Measurements from ENCODE around the gene ZNF683. TPM values are rescaled to one million over a fixed set of nuclear protein-coding genes. Genes with fewer than 3 reads are reported as not detected.

The ZNF683 gene
- not detected in 5 replicates for total RNA-seq (2022; extraction: Qiagen RNA extraction)

GRCh38 chr1:26372611-26373010 lies at the start of gene ZNF683:
Gene ZNF683 (minus strand): TSS chr1:26372750. CDS start chr1:26368571, 4,179 bp downstream.

GRCh38 chr1:26410706-26411623 lies 38.4 kb upstream of the ZNF683 start, which contains the start of gene LIN28A:
Gene LIN28A (plus strand): TSS chr1:26410817. CDS start chr1:26410892, 75 bp downstream.

GRCh38 chr1:26353976-26354820 lies 18.4 kb downstream of the ZNF683 start, which contains the start of gene CRYBG2:
Gene CRYBG2 (minus strand): TSS chr1:26354130. CDS start chr1:26346657, 7,473 bp downstream.

GRCh38 chr1:26317612-26318337 lies 54.8 kb downstream of the ZNF683 start, which contains the start of gene CD52:
Gene CD52 (plus strand): TSS chr1:26317958. CDS start chr1:26318018, 60 bp downstream.

Other genes with a start within 250 kb of the ZNF683 start
- 0.05 to 0.08 TPM in 2 of 5 replicates, not detected in the others for gene FAM110D, start 213.7 kb downstream of the ZNF683 start, total RNA-seq (2022; extraction: Qiagen RNA extraction)
- not detected in 5 replicates for gene C1orf232, start 203.8 kb downstream of the ZNF683 start, total RNA-seq (2022; extraction: Qiagen RNA extraction)
- 49.4 to 69.6 TPM (median 64.8 TPM) in 5 replicates for gene ZNF593, start 202.8 kb downstream of the ZNF683 start, total RNA-seq (2022; extraction: Qiagen RNA extraction)
- 0.65 TPM in 1 of 5 replicates, not detected in the others for gene ZNF593OS, start 200.9 kb downstream of the ZNF683 start, total RNA-seq (2022; extraction: Qiagen RNA extraction)
- gene CNKSR1, start 195.3 kb downstream of the ZNF683 start, total RNA-seq (2022; extraction: Qiagen RNA extraction) = 0.15 to 0.58 TPM (median 0.32 TPM) in 4 of 5 replicates, not detected in the other
- gene CATSPER4, start 182.1 kb downstream of the ZNF683 start, total RNA-seq (2022; extraction: Qiagen RNA extraction) = not detected in 5 replicates
- 11.2 to 14.2 TPM (median 12.9 TPM) in 5 replicates for gene CEP85, start 138.6 kb downstream of the ZNF683 start, total RNA-seq (2022; extraction: Qiagen RNA extraction)
- gene SH3BGRL3, start 92.7 kb downstream of the ZNF683 start, total RNA-seq (2022; extraction: Qiagen RNA extraction) = 126 to 157 TPM (median 140 TPM) in 5 replicates
- gene UBXN11, start 66.1 kb downstream of the ZNF683 start, total RNA-seq (2022; extraction: Qiagen RNA extraction) = 11.8 to 18.4 TPM (median 15.9 TPM) in 5 replicates
- gene CD52, start 54.8 kb downstream of the ZNF683 start, total RNA-seq (2022; extraction: Qiagen RNA extraction) = 0.64 TPM in 1 of 5 replicates, not detected in the others
- gene CRYBG2, start 18.6 kb downstream of the ZNF683 start, total RNA-seq (2022; extraction: Qiagen RNA extraction) = 0.99 to 1.9 TPM (median 1.3 TPM) in 5 replicates
- gene LIN28A, start 38.1 kb upstream of the ZNF683 start, total RNA-seq (2022; extraction: Qiagen RNA extraction) = not detected in 5 replicates
- gene DHDDS, start 59.6 kb upstream of the ZNF683 start, total RNA-seq (2022; extraction: Qiagen RNA extraction) = 22.4 to 27.7 TPM (median 24.4 TPM) in 5 replicates
- 334 to 423 TPM (median 346 TPM) in 5 replicates for gene HMGN2, start 99.7 kb upstream of the ZNF683 start, total RNA-seq (2022; extraction: Qiagen RNA extraction)
- gene RPS6KA1, start 157.0 kb upstream of the ZNF683 start, total RNA-seq (2022; extraction: Qiagen RNA extraction) = 14.6 to 17.6 TPM (median 16.7 TPM) in 5 replicates

All from A549 treated with Mapracorat at 1 μM for 4 hours (cell line).